HG03378 (cell line): ENCODE results near the gene ALPG.
"Not testable (repeated sequence)": the region's sequence is repeated elsewhere in the genome, so short reads cannot be mapped to it uniquely, and the experiment has no call there.

Experiments
- ATAC-seq: cut with Tn5 transposase; IDR thresholded peaks from one replicate; pipeline ENCODE4 v1.9.1; 2021; ENCODE audit warnings: mild to moderate bottlenecking, moderate library complexity; ENCODE audit not compliant: unreplicated experiment

Gene ALPG

DNA sequence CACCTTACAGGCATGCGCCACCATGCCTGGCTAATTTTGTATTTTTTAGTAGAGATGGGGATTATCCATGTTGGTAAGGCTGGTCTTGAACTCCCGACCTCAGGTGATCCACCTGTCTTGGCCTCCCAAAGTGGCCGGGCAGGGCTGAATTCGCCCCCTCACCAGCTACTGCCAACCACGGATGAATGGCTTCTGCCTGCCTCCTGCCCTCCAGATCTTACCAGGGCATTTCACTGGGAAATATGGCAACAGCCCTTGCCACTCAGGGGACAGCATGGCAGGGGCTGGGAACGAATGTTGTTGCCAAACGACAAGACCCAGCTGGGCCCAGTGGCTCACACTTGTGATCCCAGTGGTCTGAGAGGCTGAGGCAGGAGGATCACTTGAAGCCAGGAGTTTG is 29.9 kb upstream of the ALPG start:
- ATAC-seq = no peak

- no peak for ATAC-seq
Measured at GRCh38 chr2:232377319-232377718, 29.3 kb upstream of the ALPG start.

- ATAC-seq = no peak
Measured at GRCh38 chr2:232377841-232378734, 28.6 kb upstream of the ALPG start.

- ATAC-seq = not testable (repeated sequence)
Measured at GRCh38 chr2:232378735-232379151, 27.9 kb upstream of the ALPG start, which contains the start of gene ALPP. ALPP (plus strand) TSS chr2:232378751; CDS start chr2:232378803, 52 bp downstream.

DNA sequence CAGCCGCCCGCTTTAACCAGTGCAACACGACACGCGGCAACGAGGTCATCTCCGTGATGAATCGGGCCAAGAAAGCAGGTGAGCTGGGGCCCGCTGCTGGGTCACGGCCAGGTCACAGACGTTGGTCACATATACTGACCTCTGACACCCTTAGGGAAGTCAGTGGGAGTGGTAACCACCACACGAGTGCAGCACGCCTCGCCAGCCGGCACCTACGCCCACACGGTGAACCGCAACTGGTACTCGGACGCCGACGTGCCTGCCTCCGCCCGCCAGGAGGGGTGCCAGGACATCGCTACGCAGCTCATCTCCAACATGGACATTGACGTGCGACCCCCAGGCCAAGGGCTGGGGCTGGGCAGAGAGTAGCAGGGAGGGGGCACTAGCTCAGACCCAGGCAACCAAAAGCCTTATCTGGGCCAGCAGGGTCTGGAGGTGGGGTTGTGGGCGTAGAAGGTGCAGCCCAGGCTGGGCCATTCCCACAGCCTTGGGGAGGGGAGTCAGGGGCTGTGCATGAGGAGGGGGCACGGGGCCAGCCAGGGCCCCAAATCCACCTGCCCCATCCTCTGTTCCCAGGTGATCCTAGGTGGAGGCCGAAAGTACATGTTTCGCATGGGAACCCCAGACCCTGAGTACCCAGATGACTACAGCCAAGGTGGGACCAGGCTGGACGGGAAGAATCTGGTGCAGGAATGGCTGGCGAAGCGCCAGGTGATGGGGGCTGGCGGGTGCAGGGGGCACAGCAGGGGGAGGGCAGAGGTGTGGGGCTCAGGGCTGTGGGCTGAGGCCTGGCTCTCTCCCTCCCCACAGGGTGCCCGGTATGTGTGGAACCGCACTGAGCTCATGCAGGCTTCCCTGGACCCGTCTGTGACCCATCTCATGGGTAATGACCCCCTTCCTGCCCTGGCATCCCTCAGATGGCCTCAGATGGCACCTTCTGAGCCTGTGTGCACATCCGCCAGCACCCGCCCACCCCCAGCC is 26.7 kb upstream of the ALPG start:
- ATAC-seq = not testable (repeated sequence)

GRCh38 chr2:232381204-232382031 is 25.2 kb upstream of the ALPG start:
- ATAC-seq = not testable (repeated sequence)

DNA sequence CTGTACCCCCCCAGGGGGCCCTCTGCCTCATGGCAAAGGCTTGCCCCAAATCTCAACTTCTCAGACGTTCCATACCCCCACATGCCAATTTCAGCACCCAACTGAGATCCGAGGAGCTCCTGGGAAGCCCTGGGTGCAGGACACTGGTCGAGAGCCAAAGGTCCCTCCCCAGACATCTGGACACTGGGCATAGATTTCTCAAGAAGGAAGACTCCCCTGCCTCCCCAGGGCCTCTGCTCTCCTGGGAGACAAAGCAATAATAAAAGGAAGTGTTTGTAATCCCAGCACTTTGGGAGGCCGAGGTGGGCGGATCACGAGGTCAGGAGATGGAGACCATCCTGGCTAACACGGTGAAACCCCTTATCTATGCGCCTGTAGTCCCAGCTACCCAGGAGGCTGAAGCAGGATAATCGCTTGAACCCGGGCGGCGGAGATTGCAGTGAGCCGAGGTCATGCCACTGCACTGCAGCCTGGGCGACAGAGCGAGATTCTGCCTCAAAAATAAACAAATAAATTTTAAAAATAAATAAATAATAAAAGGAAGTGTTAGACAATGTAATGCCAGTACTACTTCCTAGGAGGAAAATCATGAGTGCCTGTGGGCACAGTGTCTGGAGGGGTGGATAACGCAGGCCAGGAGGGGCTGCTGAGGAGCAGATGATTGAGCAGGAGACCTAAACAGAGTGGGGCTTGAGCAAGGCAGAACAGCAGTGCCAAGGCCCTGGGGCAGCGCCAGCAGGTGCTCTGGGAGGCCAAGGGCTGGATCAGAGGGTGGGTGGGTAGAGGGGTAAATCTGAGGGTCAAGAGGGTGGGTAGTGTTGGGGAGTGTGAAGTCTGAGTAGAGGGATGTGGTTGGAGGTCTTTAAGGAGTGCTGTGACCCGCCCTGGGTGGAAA is 24.1 kb upstream of the ALPG start:
- no peak for ATAC-seq

- no peak for ATAC-seq
Measured at GRCh38 chr2:232384466-232384865, 22.2 kb upstream of the ALPG start.

DNA sequence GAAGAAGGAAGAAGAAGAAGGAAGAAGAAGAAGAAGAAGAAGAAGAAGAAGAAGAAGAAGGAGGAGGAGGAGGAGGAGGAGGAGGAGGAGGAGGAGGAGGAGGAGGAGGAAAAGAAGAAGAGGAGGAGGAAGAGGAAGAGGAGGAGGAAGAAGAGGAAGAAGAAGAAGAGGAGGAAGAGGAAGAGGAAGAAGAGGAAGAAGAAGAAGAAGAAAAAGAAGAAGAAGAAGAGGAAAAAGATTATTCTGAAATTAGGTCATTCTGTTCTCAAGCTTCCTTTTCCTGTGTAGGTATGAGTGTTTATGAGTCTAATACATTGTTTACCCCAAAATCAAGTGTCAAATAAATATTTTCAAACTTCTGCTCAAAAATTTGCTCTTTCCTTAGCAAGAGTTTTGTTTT is 21.6 kb upstream of the ALPG start:
- not testable (repeated sequence) for ATAC-seq

DNA sequence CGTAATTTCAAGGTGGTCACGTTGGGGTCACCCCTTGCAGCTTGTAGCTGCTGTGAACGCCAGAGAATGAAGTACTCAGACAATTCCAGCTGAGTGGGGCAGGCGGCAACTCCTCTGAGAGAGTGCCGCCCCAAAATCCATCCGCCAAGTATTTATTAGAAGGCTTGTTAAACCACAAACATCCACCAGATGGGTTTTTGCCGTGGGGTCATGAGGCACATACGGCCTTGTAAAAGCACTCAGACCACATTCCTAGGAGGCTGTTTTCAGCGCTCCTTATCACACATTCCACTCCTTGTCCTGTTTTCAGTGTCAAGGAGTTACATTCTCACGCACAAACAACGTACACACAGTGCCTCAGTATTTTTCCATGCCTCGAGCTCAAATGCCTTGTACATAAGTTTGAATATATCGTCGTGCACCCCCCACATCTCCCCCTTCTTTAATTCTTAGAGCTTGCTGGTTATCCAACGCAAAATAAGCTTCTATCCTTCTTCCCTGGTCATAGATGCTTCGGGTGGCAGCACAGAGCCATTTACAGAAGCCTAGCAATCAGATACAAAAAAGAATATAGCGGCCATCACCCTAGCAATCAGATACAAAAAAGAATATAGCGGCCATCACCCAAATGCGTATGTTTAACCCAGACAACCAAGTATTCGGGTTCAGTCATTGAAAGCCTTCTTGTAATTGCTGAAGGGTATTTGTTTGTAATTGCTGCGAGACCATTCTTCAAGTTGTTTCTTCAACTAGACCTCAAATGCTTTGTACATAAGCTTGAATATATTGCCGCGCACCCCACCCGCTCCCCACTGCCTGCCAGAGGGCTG is 20.8 kb upstream of the ALPG start:
- no peak for ATAC-seq

- no peak for ATAC-seq
Measured at GRCh38 chr2:232386490-232386739, 20.2 kb upstream of the ALPG start.

- no peak for ATAC-seq
Measured at GRCh38 chr2:232386740-232387450, 19.7 kb upstream of the ALPG start.

GRCh38 chr2:232387451-232388171 is 19.0 kb upstream of the ALPG start:
- ATAC-seq = no peak

GRCh38 chr2:232388324-232388891 is 18.2 kb upstream of the ALPG start:
- ATAC-seq = no peak

- ATAC-seq = no peak
Measured at GRCh38 chr2:232389327-232389726, 17.3 kb upstream of the ALPG start.

DNA sequence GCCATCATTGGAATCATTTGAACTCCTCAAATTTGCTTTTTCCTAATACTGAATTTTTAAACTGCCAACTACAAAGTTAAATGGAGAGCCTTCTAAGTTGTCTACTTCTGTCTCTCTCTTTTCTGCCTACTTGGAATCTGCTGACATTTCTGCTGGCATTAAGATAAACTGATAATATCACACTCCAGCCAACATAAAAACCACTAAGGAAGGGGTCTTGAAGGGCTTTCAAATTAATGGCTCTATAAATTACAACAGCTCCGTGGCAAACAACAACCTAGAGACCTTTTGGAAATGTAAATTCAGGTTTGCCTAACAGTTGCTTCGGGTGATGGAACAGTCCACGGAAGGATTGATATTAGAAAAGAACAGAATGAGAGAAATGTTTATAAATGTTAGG is 16.0 kb upstream of the ALPG start:
- no peak for ATAC-seq

DNA sequence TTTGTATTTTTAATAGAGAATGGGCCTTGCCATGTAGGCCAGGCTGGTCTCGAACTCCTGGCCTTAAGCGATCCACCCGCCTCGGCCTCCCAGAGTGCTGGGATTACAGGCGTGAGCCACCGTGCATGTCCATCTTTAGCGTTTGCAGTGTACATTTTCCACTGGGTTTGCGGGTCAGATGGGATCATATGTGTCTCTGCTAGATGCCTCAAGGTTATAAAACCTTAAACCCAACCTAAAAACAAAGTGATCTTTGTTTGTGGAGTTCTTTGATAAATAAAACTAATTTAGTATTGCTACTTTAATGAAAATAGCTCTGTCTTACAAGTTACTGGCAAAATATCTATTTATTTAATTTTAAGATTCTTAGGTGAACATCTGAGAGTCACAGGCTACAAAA is 13.1 kb upstream of the ALPG start:
- no peak for ATAC-seq
